GM12892 (cell line): Measurements from ENCODE around the gene CTNNA3.

Experiments
- POLR2A ChIP-seq: IDR thresholded peaks from 2 replicates; pipeline ENCODE4 v1.6.1; 2011; ENCODE audit warnings: low read depth, low read length, control low read depth
- POLR2AphosphoS5 ChIP-seq: IDR thresholded peaks from 2 replicates; pipeline ENCODE4 v1.6.1; 2011; ENCODE audit warnings: low read depth, low read length, control low read depth
- TAF1 ChIP-seq: IDR thresholded peaks from 2 replicates; pipeline ENCODE4 v1.6.1; 2011; ENCODE audit warnings: low read depth, mild to moderate bottlenecking, control low read depth, low read length, borderline replicate concordance

GRCh38 chr10:66258693-66259092, 1437.3 kb downstream of the CTNNA3 start:
- no peak for TF ChIP-seq POLR2AphosphoS5
- no peak for TF ChIP-seq POLR2A
- no peak for TF ChIP-seq TAF1
